Keratinocyte (primary cell): ENCODE measurements around the gene TMEM135. TPM values are rescaled to one million over a fixed set of nuclear protein-coding genes. Genes with fewer than 3 reads are reported as not detected.

Experiments
- DNase-seq: peaks from one replicate; pipeline ENCODE4 v3.0.0-alpha.2; 2011; ENCODE audit warnings: low read depth, missing footprints, low spot score
- FAIRE-seq: peaks from 2 replicates; lab custom pipeline; 2011; peaks lifted over from hg19 to GRCh38; lab: Jason Lieb, UNC
- H2AFZ ChIP-seq: 2 replicates; pipeline ENCODE4 v1.6.0; 2012; ENCODE audit warnings: low read length, control low read depth, inconsistent platforms; ENCODE audit not compliant: control insufficient read depth
- H3K27ac ChIP-seq: 2 replicates; pipeline ENCODE4 v1.5.1; 2011; ENCODE audit warnings: low read length; ENCODE audit not compliant: control insufficient read depth, insufficient read depth
- H3K27me3 ChIP-seq: 3 replicates; pipeline ENCODE4 v1.6.0; 2011; ENCODE audit warnings: low read length; ENCODE audit not compliant: control insufficient read depth, insufficient read depth; ENCODE audit errors: extremely low read depth
- H3K36me3 ChIP-seq, 2 experiments: 2 replicates in 1 of 2; 3 replicates in 1 of 2; pipeline ENCODE4 v1.5.1; 2011; ENCODE audit warnings: low read length in 2 of 2, mild to moderate bottlenecking in 1 of 2; ENCODE audit not compliant: control insufficient read depth in 2 of 2, insufficient read depth in 2 of 2; ENCODE audit errors: extremely low read depth in 1 of 2
- H3K4me1 ChIP-seq: 3 replicates; pipeline ENCODE4 v1.5.1; 2011; ENCODE audit warnings: low read length; ENCODE audit not compliant: control insufficient read depth, insufficient read depth; ENCODE audit errors: extremely low read depth
- H3K4me2 ChIP-seq: 3 replicates; pipeline ENCODE4 v1.6.0; 2011; ENCODE audit warnings: low read depth, low read length; ENCODE audit not compliant: control insufficient read depth, insufficient read depth; ENCODE audit errors: extremely low read depth
- H3K4me3 ChIP-seq, 3 experiments: fragments of 200-600 bp in 1 of 3; sonication (generic) in 1 of 3; 2 replicates in 2 of 3; 3 replicates in 1 of 3; pipeline ENCODE4 v1.5.1; 2011 to 2016; ENCODE audit warnings: low read length in 3 of 3, mild to moderate bottlenecking in 3 of 3, control low read depth in 2 of 3, inconsistent platforms in 1 of 3, low read depth in 1 of 3, mixed read lengths in 1 of 3, mixed run types in 1 of 3, moderate library complexity in 1 of 3; ENCODE audit not compliant: control insufficient read depth in 2 of 3, insufficient read depth in 2 of 3; ENCODE audit errors: extremely low read depth in 1 of 3
- H3K79me2 ChIP-seq: 2 replicates; pipeline ENCODE4 v1.6.0; 2012; ENCODE audit warnings: low read length; ENCODE audit not compliant: control insufficient read depth, insufficient read depth
- H3K9ac ChIP-seq: 3 replicates; pipeline ENCODE4 v1.6.0; 2011; ENCODE audit warnings: low read length; ENCODE audit not compliant: control insufficient read depth, insufficient read depth; ENCODE audit errors: extremely low read depth
- H3K9me1 ChIP-seq: 3 replicates; pipeline ENCODE4 v1.6.0; 2011; ENCODE audit warnings: low read length; ENCODE audit not compliant: control insufficient read depth, insufficient read depth; ENCODE audit errors: extremely low read depth
- H3K9me3 ChIP-seq: 2 replicates; pipeline ENCODE4 v1.5.1; 2012; ENCODE audit warnings: low read depth, low read length; ENCODE audit not compliant: control insufficient read depth
- H4K20me1 ChIP-seq: 3 replicates; pipeline ENCODE4 v1.6.0; 2011; ENCODE audit warnings: low read length; ENCODE audit not compliant: control insufficient read depth, insufficient read depth; ENCODE audit errors: extremely low read depth
- EZH2 ChIP-seq: IDR thresholded peaks from one replicate; pipeline ENCODE4 v1.6.1; 2012; ENCODE audit warnings: inconsistent platforms, mild to moderate bottlenecking, low read length, moderate library complexity
- dilution Hi-C: fragments of 300-500 bp; cut with MboI; formaldehyde crosslinking; loops from one replicate; pipeline ENCODE4 v1.7.0; 2020; ENCODE audit warnings: low sequenced_read_pairs; ENCODE audit not compliant: extremely low pct_ligation_motif_present
- polyA plus RNA-seq, 5 experiments: library from polyadenylated mRNA; depleted of rRNA in 3 of 5; stranded (reverse) in 3 of 5; stranded (forward) in 1 of 5; unstranded in 1 of 5; fragments of >200 nt; gene quantifications; 1 replicate in 1 of 5; 2 replicates in 3 of 5; 3 replicates in 1 of 5; pipeline versions ENCODE4 v1.2.1 to v1.2.3, GENCODE V29; 2011 to 2012; ENCODE audit warnings: missing spikeins in 2 of 5, low read depth in 1 of 5, low replicate concordance in 1 of 5
- TF ChIP-seq, protein P1 (sequence below), 3 experiments: IDR thresholded peaks in 1 of 3; conservative IDR thresholded peaks in 1 of 3; optimal IDR thresholded peaks in 1 of 3; 2 replicates in 2 of 3; 3 replicates in 1 of 3; pipeline versions ENCODE3 to v1.5.1; 2011; ENCODE audit warnings: low read length in 3 of 3, mild to moderate bottlenecking in 3 of 3, moderate library complexity in 2 of 3, control low read depth in 1 of 3, inconsistent platforms in 1 of 3; ENCODE audit not compliant: insufficient read depth in 2 of 3; ENCODE audit errors: extremely low read depth in 1 of 3

The TMEM135 gene
- polyA plus RNA-seq, 1 donor (not counting 4 experiments of a cell fraction or from before 2014, with no cell fraction given): 15.0 TPM

DNA sequence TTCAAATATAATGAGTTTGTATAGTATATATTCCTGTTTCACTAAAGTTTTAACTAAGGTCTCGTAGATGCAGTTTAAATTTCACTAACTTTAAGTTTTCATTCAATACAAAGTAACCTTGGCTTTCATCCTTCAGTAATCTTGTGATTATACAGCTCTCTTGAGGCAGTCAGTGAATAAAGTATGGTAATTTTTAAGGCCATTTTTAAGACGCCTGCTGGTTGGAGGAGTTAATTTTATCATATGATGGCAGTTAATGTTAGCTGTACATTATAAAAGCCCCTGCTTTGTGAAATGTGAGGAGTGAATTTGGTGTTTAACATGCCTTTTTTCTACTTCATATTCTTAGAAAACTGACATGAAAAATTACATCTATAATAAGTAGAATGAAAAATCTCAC, 163.6 kb downstream of the TMEM135 start:
- no peak for TF ChIP-seq EZH2
- TF ChIP-seq, protein P1, sequence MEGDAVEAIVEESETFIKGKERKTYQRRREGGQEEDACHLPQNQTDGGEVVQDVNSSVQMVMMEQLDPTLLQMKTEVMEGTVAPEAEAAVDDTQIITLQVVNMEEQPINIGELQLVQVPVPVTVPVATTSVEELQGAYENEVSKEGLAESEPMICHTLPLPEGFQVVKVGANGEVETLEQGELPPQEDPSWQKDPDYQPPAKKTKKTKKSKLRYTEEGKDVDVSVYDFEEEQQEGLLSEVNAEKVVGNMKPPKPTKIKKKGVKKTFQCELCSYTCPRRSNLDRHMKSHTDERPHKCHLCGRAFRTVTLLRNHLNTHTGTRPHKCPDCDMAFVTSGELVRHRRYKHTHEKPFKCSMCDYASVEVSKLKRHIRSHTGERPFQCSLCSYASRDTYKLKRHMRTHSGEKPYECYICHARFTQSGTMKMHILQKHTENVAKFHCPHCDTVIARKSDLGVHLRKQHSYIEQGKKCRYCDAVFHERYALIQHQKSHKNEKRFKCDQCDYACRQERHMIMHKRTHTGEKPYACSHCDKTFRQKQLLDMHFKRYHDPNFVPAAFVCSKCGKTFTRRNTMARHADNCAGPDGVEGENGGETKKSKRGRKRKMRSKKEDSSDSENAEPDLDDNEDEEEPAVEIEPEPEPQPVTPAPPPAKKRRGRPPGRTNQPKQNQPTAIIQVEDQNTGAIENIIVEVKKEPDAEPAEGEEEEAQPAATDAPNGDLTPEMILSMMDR (optimal IDR thresholded peaks at IDR 0.05 in 1 of 3, IDR thresholded peaks at IDR 0.05 in 1 of 3, conservative IDR thresholded peaks at IDR 0.05 in 1 of 3; ENCODE audit: extremely low read depth in 1 of 3, insufficient read depth in 2 of 3, low read length in 3 of 3): no peak
- dilution Hi-C loops: no loop called here
- no peaks in the 10 kb centered on the region for H3K9me1 ChIP-seq

GRCh38 chr11:87203907-87204602, 166.3 kb downstream of the TMEM135 start:
- FAIRE-seq: no peak
- Histone ChIP-seq H3K27ac (no peak overlapping the region), H3K4me3 (no peak overlapping the region), H3K79me2 (no peaks in the 10 kb centered on the region), H3K4me2 (no peak overlapping the region), H4K20me1 (no peaks in the 10 kb centered on the region), H3K9me3 (no peaks in the 10 kb centered on the region), H3K9me1 (no peaks in the 10 kb centered on the region), H3K4me1 (no peaks in the 10 kb centered on the region), H2AFZ (no peak overlapping the region), H3K27me3 (no peaks in the 10 kb centered on the region), H3K36me3 (no peaks in the 10 kb centered on the region), H3K9ac (no peak overlapping the region)
- DNase-seq: no peak
- TF ChIP-seq EZH2: no peak
- TF ChIP-seq, protein P1 (optimal IDR thresholded peaks at IDR 0.05 in 1 of 3, IDR thresholded peaks at IDR 0.05 in 1 of 3, conservative IDR thresholded peaks at IDR 0.05 in 1 of 3; ENCODE audit: extremely low read depth in 1 of 3, insufficient read depth in 2 of 3, low read length in 3 of 3): no peak
- dilution Hi-C loops: no loop called here

More for the DNA sequence above, 163.6 kb downstream of the TMEM135 start:
- Histone ChIP-seq H2AFZ (no peak overlapping the region), H3K9ac (no peak overlapping the region), H3K9me3 (no peaks in the 10 kb centered on the region), H3K79me2 (no peaks in the 10 kb centered on the region), H4K20me1 (no peaks in the 10 kb centered on the region), H3K4me1 (no peaks in the 10 kb centered on the region), H3K27ac (no peak overlapping the region), H3K4me3 (no peak overlapping the region), H3K4me2 (no peak overlapping the region), H3K27me3 (no peaks in the 10 kb centered on the region), H3K36me3 (no peaks in the 10 kb centered on the region)
- DNase-seq: no peak
- FAIRE-seq: no peak
